NCI-H345 treated with DMSO at 0.1 percent for 48 hours (cell line): ENCODE data around the gene RILPL2.
"Not testable (repeated sequence)": the region's sequence is repeated elsewhere in the genome, so short reads cannot be mapped to it uniquely, and the experiment has no call there.

Source experiments
- DNase-seq: peaks from one replicate; lab custom pipeline; 2025; ENCODE audit not compliant: unreplicated experiment; lab: John Stamatoyannopoulos, UW

Gene RILPL2

DNA sequence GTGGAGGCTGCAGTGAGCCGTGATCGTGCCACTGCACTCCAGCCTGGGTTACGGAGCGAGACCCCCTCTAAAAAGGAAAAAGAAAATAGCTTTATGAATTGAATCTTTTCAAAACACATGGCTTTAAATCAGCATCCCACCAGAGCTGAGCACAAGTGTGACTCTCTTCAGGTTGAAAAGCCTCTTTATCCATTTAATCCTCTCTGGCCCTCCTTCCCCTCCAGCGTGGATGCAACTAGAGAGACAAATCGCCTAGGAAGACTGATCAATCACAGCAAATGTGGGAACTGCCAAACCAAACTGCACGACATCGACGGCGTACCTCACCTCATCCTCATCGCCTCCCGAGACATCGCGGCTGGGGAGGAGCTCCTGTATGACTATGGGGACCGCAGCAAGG is 29.2 kb downstream of the RILPL2 start:
- not testable (repeated sequence) for DNase-seq

DNA sequence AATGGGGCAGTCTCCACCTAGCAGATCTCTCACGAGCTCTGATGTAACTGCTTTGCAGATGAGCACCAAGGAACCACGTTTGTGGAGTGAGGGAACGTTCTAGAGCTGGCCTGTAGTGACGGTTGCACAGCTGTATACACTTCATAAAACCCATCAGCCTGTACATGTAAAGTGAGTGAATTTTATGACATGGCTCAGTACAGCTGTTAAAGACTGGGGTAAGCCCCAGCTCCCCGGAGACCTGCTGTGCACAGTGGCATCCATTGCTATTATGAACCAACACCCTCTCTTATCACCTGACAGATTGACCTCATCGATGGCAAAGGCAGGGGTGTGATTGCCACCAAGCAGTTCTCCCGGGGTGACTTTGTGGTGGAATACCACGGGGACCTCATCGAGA is 31.9 kb downstream of the RILPL2 start:
- DNase-seq = no peak

DNA sequence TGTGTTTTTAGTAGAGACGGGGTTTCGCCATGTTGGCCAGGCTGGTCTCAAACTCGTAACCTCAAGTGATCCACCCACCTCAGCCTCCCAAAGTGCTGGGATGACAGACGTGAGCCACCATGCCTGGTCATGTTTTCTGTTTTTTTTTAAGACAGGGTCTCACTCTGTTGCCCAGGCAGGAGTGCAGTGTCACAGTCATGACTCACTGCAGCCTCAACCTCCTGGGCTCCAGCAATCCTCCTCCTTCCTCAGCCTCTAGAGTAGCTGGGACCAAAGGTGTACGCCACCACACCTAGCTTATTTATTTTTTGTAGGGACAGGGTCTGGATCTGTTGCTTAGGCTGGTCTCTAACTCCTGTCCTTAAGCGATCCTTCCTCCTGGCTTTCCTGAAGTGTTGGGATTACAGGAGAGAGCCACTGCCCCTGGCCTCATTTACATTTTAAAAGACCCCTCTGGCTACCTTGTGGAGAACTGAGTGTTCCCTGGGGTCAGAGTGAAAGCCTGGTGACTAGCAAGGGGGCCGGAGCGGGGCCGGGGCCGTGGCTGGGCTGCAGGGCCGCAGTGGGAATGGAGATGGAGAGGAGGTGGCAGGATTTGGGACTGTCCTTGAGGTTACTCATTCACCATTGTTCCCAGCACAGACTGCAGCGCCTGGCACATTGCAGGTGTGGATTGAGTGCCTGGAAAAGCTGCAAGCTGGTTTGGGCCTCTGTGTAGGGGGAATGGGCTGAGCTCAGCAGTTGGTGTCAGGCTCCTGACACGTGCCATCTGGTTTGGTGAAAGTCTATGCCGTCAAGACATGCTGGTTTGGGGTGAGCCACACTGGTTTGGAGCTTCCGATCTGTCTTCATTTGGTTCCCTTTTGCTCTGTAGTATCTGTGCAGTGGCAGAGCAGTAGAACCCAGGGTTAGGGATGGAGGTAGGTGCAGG is 34.5 kb downstream of the RILPL2 start:
- DNase-seq = no peak

DNA sequence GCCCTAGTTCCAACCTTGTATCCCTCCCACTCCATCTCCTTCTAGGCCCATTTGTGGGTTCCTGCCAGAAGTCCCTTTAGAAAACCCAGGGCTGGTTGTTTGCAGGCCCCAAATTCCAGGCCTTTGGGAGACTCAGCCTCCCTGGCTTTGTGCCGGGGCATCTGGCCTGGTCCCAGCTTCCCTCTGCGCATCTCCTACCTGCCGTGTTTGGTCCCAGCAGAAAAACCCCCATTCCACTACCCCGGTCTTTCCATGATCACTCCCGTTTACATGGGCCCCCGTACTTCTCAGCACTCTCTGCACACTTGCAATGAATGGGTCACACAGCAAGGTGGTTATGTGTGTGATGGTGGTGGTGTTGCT is 37.2 kb downstream of the RILPL2 start:
- DNase-seq = no peak

DNA sequence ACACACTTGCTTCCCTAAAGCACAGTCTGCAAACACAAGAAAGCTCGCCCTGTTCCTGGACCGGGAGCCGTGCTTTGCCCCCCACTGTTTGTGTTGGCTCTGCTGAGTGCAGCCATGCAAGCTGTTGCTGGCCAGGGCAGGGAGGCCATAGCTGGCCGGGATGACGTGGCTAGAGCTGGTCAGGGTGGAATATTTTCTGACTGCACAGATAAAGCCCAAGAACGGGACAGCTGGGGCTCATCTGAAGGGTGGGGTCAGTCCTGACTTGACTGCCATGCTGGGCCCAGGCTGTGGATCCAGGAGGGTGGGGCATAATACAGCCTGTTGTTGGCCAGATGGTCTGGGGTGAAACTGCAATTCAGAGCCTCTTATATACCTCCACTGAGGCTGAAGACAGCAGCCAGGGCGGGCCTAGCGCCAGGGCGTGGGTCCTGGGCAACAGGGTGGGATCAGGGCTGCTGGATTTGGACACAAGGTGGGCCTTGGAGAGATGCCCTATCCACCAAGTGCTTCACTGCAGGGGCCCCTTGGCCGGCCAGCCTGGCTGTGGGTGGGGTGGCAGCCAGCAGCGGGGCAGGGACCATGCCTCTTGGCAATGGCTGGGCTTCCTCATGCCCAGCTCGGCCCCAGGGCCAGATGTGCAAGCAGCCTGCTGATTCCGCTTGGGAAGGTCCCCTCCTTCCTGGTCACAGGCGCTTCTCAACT is 37.8 kb downstream of the RILPL2 start:
- no peak for DNase-seq

DNA sequence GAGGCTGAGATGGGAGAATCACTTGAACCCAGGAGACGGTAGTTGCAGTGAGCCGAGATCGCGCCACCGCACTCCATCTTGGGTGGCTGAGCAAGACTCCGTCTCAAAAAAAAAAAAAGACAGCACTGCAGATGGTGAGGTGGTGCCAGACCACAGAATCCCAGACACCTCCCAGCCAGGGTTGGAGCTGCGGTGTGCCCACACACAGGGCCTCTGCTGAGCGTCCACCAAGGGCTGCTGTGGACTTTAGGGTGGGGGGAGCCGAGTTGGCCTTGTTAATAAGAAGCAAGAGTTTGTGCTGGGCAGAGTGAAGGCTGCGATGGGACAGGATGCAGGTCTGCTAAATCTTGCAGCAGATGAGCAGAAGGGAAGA is 38.3 kb downstream of the RILPL2 start:
- no peak for DNase-seq

DNA sequence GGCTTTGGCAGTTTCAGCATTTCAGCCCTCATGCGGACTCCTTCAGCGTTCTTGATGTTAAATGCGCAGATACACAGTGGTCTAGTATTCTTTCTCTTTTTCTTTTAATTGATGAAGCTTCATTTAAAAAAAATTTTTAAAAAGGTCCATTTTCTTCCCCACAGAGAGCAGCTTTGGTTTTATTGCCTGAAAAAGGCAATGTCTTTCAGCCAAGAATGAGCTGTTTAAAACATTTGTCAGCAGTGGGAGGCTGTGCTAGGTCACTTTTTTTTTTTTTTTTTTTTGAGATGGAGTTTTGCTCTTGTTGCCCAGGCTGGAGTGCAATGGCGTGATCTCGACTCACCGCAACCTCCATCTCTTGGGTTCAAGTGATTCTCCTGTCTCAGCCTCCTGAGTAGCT is 39.1 kb downstream of the RILPL2 start:
- no peak for DNase-seq

DNA sequence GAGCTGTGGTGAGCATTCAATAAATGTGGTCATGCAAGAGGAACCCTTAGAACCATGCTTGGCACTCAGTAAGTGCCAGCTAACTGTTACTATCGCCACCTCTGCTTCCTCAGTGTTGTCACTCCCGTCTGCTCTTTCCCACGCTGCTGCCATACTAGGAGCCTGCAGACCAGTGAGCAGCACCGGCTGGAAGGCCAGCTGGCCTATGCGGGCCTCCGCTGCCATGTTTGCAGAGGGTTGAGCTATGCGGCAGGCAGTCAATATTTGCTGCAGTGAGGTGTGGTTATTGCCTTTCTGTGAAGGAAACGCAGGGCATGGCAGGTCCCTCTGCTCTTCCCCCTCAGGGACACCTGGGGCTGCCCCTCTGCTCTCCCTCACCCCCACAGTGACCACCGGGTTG is 39.5 kb downstream of the RILPL2 start:
- no peak for DNase-seq

DNA sequence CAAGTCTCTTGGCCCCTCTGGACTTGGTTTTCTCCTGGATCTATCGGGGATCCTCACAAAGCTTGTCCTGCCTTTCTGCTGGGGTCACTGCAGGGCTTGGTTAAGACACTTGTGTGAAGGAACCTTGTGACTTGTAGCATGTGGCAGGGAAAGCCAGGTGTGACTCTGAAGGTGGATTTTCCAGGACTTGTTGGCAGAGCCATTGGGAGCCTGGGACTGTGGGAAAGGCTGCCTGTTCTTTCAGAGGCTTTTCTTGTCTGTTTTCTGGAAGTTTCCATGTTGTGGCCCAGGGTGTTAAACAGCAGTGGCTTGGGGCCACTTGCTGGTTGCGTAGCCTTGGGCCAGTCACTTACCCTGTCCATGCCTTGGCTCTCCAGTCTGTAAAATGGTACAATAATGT is 39.9 kb downstream of the RILPL2 start:
- no peak for DNase-seq

DNA sequence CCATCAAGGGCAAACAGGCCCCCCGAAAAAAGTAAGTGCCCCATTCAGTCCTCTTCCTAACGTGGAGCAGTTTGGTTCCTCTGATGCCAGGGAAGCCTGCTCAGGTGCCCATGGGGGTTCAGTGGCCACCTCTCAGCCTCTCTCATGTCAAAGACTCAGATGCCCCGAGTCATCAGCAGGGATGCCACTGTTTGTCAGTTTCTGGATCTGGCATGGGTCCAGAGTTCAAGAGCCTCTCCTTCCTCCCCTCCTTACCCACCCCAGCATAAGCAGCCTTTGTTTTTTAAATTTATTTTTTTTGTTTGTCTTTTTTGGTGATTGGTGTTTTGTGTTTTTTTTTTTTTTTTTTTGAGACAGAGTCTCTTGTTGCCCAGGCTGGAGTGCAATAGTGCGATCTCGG is 41.2 kb downstream of the RILPL2 start:
- DNase-seq = no peak

DNA sequence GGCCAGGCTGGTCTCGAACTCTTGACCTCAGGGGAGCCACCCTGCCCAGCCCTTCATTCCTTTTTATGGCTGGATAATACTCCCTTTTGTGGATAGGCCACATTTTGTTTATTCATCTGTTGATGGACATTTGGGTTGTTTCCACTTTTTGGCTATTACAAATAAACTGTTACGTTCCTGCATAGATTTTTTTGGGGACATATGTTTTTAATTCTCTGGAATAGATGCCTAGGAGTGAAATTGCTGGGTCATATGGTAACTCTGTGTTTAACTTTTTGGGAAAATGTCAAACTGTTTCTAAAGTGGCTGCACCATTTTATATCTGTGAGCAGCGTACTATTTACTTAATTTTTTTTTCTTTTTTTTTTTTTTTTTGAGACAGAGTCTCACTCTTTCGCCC is 42.7 kb downstream of the RILPL2 start:
- DNase-seq = no peak

DNA sequence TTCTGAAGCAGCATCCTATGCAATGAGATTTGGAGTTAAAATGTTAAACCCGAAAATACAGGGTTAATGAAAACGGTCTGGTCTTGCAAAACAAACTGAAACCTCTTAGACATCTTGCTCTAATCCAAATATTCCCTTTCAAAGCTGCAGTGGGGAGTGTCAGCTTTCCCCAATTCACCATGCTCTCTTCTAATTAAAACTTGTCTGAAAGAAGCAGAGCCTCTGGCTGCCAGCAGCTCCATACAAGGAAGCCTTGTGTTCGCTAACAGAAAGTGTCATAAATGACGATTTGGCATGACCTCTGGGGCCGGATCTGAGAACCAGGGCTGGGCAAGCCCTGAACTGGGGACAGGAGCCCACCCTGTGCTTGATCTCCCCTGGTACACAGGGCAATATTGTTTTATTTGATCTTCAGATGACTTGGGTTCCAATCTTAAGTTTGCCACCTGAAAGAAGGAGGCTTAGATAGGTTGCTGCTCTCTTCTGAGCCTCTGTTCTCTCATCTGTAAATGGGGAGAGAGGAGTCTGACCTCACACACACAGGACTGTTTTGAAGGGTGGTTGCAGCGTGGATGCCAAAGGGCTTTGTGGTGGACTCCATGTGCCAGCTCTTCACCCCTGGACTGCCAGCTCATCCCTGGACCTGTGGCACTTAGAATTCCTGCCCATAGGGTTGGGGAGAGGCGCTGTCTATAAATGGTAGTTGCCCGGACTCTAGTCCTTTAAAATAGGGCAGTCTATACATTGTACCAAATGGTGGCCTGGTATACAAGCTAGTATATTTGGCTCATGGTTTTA is 44.7 kb downstream of the RILPL2 start:
- no peak for DNase-seq

DNA sequence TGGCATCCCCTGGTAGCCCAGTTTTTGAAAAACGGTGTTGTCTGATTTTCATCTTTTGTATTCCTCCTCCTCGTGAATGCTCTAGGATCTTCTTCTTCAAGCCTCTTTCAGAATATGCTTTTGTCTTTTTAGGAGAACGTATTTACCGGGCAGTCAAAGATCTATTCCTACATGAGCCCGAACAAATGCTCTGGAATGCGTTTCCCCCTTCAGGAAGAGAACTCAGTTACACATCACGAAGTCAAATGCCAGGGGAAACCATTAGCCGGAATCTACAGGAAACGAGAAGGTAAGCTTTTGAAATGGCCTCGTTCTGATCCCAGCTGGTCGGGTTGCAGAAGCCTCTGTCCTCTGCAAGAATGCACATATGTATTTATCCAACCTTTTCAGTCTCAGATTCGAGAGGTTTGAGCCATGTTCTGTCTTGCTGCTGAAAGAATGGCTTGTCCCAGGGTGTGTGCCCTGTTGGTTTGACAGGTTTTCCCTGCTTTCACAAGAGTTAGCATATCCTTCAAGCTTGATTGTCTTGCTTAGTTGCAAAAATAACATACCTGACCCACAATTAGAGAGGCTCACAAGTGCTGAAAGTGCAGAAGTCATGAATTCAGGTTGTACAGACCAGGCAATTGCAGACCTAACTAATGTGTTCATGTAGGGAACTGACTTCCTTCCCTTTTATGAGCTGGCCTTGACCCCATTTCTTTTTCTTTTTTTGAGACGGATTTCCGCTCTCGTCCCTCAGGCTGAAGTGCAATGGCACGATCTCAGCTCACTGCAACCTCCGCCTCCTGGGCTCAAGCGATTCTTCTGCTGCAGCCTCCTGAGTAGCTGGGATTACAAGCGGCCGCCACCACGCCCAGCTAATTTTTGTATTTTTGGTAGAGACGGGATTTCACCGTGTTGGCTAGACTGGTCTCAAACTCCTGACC is 45.7 kb downstream of the RILPL2 start:
- no peak for DNase-seq

DNA sequence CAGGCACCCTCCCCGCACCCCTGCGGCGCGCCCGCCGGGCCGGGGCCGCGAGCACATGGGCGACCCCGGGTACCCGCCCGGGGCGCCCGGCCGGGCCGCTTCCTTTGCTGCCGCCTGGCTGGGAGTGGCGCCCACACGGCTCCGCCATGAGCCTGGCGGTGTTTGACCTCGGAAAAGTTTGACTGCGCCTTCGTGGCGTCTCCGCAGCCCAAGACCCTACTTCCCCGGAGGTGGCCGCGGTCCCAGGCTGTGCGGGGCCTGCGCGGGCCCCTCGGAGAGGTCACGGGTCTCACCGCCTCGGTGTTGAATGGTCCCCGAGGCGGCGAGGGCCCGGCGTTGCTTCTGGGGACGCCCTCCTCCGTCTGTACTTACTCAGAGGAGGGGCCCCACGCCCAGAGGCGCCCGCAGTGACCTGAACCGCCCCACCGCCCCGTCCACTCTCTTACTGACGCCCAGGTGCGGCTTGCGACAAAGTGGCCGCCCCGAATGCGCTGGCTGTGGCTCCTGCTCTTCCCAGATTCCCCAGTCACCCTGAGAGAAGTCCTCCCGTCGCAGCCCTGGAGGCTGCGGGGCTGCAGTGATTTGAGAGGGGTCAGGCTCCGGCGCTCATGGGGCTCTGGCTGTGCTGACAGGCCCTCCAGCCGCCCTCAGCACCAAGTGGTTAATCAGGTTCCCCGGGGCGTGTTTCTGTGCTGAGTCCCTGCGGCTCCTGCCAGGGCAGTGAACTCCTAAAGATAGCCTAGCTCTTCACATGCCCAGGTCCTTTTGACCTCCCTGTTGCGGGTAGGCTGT is 46.7 kb downstream of the RILPL2 start:
- no peak for DNase-seq

DNA sequence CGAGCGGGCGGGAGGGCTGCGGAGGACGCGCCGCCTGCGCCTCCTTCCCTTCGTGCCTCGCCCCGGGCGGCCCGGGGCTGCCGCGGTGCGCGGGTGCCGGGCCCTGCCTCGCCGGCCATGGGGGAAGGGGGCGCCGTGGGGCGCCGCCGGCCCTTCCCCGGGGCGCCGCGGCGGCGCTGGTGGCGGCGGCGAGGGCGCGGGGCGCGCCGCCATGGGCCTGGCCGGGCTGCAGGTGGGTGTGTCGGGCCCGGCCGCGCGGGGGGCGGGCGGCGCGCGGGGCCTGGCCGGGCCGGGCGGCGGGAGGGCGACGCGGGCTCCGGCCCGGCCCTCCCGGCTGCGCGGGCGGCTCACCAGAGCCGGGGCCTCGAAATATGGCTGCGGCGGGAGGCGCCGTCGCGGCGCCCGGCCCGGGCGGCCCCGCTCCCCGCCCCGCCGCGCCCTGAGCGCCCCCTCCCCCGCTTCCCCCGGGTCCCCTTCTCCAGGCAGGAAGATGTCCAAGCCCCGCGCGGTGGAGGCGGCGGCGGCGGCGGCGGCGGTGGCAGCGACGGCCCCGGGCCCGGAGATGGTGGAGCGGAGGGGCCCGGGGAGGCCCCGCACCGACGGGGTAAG is 47.4 kb downstream of the RILPL2 start:
- no peak for DNase-seq

DNA sequence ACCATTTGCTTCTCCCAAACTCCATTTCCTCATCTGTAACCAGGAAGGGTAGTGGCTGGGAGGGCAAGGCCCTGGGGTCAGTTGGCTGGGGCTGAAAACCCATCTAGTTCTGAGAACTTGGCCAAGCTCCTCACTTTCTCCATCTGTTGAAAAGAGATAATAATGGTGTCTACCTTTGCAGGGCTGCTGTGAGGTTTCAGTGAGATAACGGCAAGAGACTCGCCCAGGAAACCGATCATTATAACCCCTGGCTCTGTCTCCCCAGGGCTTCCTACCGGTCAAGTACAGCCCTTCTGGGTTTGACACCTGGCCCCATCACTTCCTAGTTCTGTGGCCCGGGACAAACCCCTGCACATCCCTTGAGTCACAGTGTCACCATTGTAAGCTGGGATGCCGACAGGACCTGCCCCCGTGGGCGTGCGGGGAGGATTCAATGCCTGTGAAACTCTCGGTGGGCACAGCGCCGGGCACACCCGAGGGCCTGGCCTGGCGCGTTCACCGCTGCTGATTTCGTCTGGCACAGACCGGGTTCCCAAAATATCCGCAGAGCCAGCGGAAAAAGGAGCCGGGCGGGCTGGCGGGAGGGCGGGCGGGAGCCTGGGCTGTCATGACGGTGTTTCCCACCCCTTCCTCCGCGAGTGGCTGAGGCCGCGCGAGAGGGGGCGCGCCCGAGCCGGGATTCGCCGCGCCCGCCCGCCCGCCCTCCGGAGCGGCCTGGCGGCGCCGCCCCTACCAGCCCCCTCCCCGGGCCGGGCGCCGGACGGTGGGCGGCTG is 48.1 kb downstream of the RILPL2 start:
- peak; percentile 37 for DNase-seq

DNA sequence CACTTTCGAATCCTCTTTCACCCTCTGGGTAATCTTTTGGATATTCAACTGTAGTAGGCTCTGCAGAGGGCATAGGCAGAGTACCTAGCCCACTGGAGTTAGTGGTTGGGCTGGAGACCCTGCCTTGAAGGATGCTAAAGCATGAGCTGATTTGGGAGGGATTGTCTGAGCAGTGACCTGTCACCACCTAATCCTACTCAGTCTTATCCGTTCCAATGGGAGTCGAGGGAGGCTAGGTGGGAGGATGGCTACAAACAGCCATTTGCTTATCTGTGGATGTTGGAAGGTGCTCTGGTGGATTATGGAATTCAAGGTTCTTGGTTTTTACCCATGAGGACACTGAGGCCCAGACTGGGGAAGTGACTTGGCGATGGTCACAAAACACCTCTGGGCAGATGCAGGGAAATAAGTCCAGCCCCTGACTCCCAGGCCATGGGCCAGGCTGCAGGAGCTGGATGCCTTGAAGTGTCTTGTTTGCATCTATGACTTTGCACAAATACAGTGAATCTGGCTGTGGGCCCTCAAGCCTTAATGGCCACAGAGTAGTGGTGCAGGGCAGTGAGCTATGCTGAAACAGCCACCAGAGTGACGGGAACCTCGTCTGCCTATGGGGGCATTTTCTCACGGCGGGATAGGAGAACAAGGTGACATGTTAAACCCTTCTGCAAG is 48.8 kb downstream of the RILPL2 start:
- DNase-seq = no peak

DNA sequence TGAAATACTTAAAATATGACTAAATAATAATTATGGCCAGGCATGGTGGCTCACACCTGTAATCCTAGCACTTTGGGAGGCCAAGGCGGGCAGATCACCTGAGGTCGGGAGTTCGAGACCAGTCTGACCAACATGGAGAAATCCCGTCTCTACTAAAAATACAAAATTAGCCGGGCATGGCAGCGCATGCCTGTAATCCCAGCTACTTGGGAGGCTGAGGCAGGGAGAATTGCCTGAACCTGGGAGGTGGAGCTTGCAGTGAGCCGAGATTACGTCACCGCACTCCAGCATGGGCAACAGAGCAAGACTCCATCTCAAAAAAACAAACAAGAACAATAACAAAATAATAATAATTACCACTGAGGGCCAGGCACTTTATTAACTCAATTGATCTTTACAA is 50.9 kb downstream of the RILPL2 start:
- not testable (repeated sequence) for DNase-seq
